ENCODE results near the gene CARD8.

Gene CARD8

DNA sequence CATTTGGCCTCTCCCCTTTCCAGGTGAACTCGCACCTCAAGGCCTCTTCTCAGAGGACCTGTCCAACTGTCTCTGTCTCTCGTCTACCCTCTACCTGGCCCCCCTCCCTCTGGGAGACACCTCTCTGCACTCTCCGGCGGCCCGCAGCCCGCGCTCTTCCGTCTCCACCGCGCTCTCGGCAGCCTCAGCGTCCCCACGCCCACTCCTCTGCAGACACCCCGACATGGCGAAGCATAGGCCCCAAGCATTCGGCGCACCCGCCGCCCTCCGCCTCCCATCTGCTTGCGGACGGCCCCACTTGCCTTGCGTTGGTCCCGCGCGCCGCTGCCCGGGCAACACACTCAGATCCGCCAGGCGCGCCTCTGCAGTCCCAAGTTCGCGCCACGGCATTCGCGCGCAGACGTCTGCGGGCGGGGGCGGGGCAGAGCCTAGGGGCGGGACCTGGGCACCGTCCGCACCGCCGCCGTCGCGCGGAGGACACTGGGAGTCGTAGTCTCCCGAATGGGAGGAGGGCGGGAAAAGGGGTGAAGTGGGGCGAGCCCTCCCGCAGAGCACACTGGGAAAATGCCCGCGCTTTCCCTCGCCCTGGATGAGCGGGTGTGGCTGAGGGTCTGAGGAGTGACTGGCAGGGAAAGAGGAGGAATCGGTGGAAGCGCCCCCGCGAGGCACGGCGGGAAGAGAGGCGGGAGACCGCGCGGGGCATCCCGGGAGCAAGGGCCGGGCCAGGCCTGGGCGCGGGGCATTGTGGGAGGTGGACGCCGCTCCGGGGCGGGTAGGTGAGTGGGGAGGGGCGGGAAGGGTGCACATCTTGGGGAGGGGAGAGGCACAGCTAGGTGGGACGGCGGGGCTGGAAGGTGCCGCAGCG is 85.5 kb downstream of the CARD8 start, which contains the start of the genes LIG1 and ZSWIM9:
TSS of gene LIG1 (minus strand) at position 406 of the 865 bp plus-strand sequence. CDS start 4,778 bp downstream, outside the sequence.
TSS of gene ZSWIM9 (plus strand) at position 742 of the 865 bp plus-strand sequence. CDS start 1,123 bp downstream, outside the sequence.
- peak; percentile 96 for DNase-seq

GRCh38 chr19:48169578-48169938 is 86.2 kb downstream of the CARD8 start:
- DNase-seq = peak; percentile 34

DNA sequence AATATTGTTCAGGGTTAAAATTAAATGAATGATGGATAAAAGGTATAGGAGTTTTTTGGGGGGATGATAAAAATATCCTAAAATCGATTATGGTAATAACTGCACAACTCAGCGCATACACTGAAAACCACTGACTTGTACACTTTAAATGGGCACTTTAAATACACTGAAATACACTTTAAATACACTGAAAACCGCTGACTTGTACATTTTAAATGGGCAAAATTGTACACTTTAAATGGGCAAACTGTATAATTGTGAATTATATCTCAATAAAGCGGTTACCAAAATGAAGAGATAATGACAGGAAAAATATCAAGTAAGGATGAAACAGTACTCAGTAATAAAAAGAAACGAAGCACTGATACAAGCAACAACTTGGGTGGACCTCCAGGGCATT is 87.0 kb downstream of the CARD8 start:
- no peak for DNase-seq

DNA sequence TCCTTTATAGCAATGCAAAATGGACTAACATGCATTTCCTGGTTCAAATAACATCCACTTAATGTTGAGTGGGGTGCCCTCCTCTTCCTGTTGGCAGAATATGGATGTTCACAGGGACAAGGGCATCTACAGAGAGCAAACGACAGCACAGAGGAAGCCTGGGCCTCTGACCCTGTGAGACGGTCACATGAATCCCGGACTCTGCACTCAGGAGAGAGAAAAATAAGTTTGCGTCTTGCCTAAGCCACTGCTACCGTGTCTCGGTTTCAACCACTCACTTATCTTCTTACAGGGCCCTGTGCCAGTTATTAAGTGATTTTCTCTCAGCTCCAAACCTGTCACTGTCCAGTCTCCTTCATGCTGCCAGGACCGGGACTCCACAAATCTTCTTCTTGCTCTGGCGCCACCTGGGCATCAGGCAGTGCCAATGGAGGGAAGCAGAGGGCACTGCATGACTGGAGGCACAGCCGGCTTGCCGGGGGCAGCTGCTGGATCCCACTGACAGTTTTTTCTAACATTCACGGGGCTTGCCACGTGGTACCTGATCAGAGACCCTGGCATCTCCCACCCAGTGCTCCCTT is 97.4 kb downstream of the CARD8 start:
- DNase-seq = no peak
